Stomach (tissue), 9 donors: ENCODE data around the gene SPOCK3. TPM values are rescaled to one million over a fixed set of nuclear protein-coding genes. Genes with fewer than 3 reads are reported as not detected.

Source experiments
- DNase-seq, 2 donors: peaks; one replicate each; pipeline versions ENCODE4 v3.0.0 to v3.0.0-alpha.2; 2013 to 2019
- H3K27ac ChIP-seq, 5 donors: fragments of 200-600 bp in 4 of 5; sonication (generic) in 4 of 5; one replicate each; pipeline ENCODE4 v1.5.1; 2013 to 2019; ENCODE audit warnings: mild to moderate bottlenecking in 1 of 5, moderate library complexity in 1 of 5
- H3K27me3 ChIP-seq, 3 donors: fragments of 200-600 bp; sonication (generic); one replicate each; pipeline ENCODE4 v1.5.1; 2017 to 2019; ENCODE audit warnings: mixed run types in 1 of 3
- H3K36me3 ChIP-seq, 4 donors: fragments of 200-600 bp; sonication (generic); 1 replicate in 3 of 4; 2 replicates in 1 of 4; pipeline ENCODE4 v1.5.1; 2016 to 2019
- H3K4me1 ChIP-seq, 4 donors: fragments of 200-600 bp; sonication (generic); one replicate each; pipeline ENCODE4 v1.5.1; 2016 to 2019
- H3K4me3 ChIP-seq, 4 donors: fragments of 200-600 bp; sonication (generic) in 3 of 4; one replicate each; pipeline ENCODE4 v1.5.1; 2016 to 2019; ENCODE audit warnings: mild to moderate bottlenecking in 1 of 4
- H3K9me3 ChIP-seq, 4 donors: fragments of 200-600 bp; sonication (generic); one replicate each; pipeline ENCODE4 v1.5.1; 2016 to 2019
- CTCF ChIP-seq, 7 experiments: fragments of 450-650 bp in 4 of 7; fragments of 200-600 bp in 3 of 7; sonication (generic) in 3 of 7; IDR thresholded peaks; one replicate each; pipeline ENCODE4 v1.5.1; 2016 to 2019; ENCODE audit warnings: antibody characterized with exemption in 7 of 7, control low read depth in 2 of 7, mild to moderate bottlenecking in 1 of 7
- EP300 ChIP-seq: sonication (generic); formaldehyde crosslinking; IDR thresholded peaks from one replicate; pipeline ENCODE4 v1.6.1; 2017; ENCODE audit warnings: antibody characterized with exemption
- POLR2A ChIP-seq, 4 donors: fragments of 450-650 bp; IDR thresholded peaks; one replicate each; pipeline ENCODE4 v1.6.1; 2016; ENCODE audit warnings: antibody characterized with exemption in 4 of 4, control low read depth in 2 of 4, mild to moderate bottlenecking in 1 of 4, moderate library complexity in 1 of 4
- POLR2AphosphoS5 ChIP-seq, 3 donors: sonication (generic); formaldehyde crosslinking; IDR thresholded peaks; one replicate each; pipeline ENCODE4 v1.6.1; 2016; ENCODE audit warnings: antibody characterized with exemption in 3 of 3
- WGBS, 5 donors: extraction: QIAGEN DNeasy Blood & Tissue Kit in 3 of 5; methylation state at CpG; one replicate each; pipeline versions ENCODE4 v1.1.5 to v1.1.7; 2013 to 2018; 5-methylcytosine and 5-hydroxymethylcytosine counted together
- intact Hi-C: fragments of 100-400 bp; cut with DNase I; formaldehyde crosslinking; loops from one replicate; pipeline ENCODE4 v1.15.1; 2023; ENCODE audit warnings: low total_unique reads
- polyA plus RNA-seq, 3 donors: library from polyadenylated mRNA; stranded (reverse); fragments of 200-250 nt; gene quantifications; one replicate each; pipeline ENCODE4 v1.2.3, GENCODE V29; 2013
- total RNA-seq, 5 donors: library from RNA; depleted of rRNA; stranded (reverse); fragments of >200 nt; gene quantifications; one replicate each; pipeline versions ENCODE4 v1.1.0 to v1.2.3, GENCODE V29; 2014 to 2016
- donor health status: healthy with polysubstance abuse.
- donor health status: Bipolar disorder and iron deficiency.
- donor health status: healthy.

The SPOCK3 gene
- total and polyA plus RNA-seq, 8 donors, result 0.33 to 6.1 (median 1.8) TPM; not detected in 5

GRCh38 chr4:167221084-167221483 is 13.2 kb downstream of the SPOCK3 start:
- no peak overlapping the region for H3K27ac ChIP-seq
- no peaks in the 10 kb centered on the region for H3K27me3 ChIP-seq
- intact Hi-C loops, result no loop called here
- H3K4me1 ChIP-seq, result peaks cover 0 to 6% (median 0%) of the 10 kb centered on the region in 4 donors
- no peak for TF ChIP-seq EP300
- no peak for TF ChIP-seq POLR2A (IDR thresholded peaks at IDR 0.05)
- TF ChIP-seq POLR2AphosphoS5 (IDR thresholded peaks at IDR 0.05), result no peak
- TF ChIP-seq CTCF (IDR thresholded peaks at IDR 0.05), result no peak
- H3K36me3 ChIP-seq, result no peaks in the 10 kb centered on the region
- no peak overlapping the region for H3K4me3 ChIP-seq
- no peaks in the 10 kb centered on the region for H3K9me3 ChIP-seq
- no peak for DNase-seq
- WGBS, 5 donors, result 86 to 96% (median 93%) methylated on average over 4 of the region's 4 CpGs

- Histone ChIP-seq H3K36me3 (no peaks in the 10 kb centered on the region), H3K27ac (no peak overlapping the region), H3K4me3 (no peak overlapping the region), H3K27me3 (no peaks in the 10 kb centered on the region), H3K4me1 (peaks cover 0 to 6% (median 0%) of the 10 kb centered on the region in 4 donors), H3K9me3 (no peaks in the 10 kb centered on the region)
- intact Hi-C loops, result no loop called here
- TF ChIP-seq POLR2A (IDR thresholded peaks at IDR 0.05) (no peak), POLR2AphosphoS5 (IDR thresholded peaks at IDR 0.05) (no peak), EP300 (no peak), CTCF (IDR thresholded peaks at IDR 0.05) (no peak)
- WGBS, 5 donors, result 31 to 45% (median 40%) methylated on average over 3 of the region's 3 CpGs
- peak in 1 of 2 donors; percentile 32 for DNase-seq
Observed at GRCh38 chr4:167218022-167218608, 16.2 kb downstream of the SPOCK3 start.

- no peak for DNase-seq
Observed at GRCh38 chr4:167216783-167217182, 17.5 kb downstream of the SPOCK3 start.

GRCh38 chr4:167210166-167210565 is 24.1 kb downstream of the SPOCK3 start:
- H3K9me3 ChIP-seq, result no peaks in the 10 kb centered on the region
- WGBS, 5 donors, result 71 to 83% (median 73%) methylated on average over 2 of the region's 2 CpGs
- TF ChIP-seq CTCF (IDR thresholded peaks at IDR 0.05) (no peak), POLR2A (IDR thresholded peaks at IDR 0.05) (no peak), POLR2AphosphoS5 (IDR thresholded peaks at IDR 0.05) (no peak), EP300 (no peak)
- no peak for DNase-seq
- H3K4me1 ChIP-seq, result no peaks in the 10 kb centered on the region
- no peak overlapping the region for H3K27ac ChIP-seq
- intact Hi-C loops, result no loop called here
- no peaks in the 10 kb centered on the region for H3K27me3 ChIP-seq
- H3K4me3 ChIP-seq, result no peak overlapping the region
- no peaks in the 10 kb centered on the region for H3K36me3 ChIP-seq

More at GRCh38 chr4:167216783-167217182, 17.5 kb downstream of the SPOCK3 start:
- no peak overlapping the region for H3K4me3 ChIP-seq
- WGBS, 5 donors, result 54 to 73% (median 66%) methylated on average over 2 of the region's 2 CpGs
- no peak overlapping the region for H3K27ac ChIP-seq
- no peaks in the 10 kb centered on the region for H3K9me3 ChIP-seq
- intact Hi-C loops, result no loop called here
- TF ChIP-seq POLR2A (IDR thresholded peaks at IDR 0.05), result no peak
- TF ChIP-seq EP300, result no peak
- no peak for TF ChIP-seq CTCF (IDR thresholded peaks at IDR 0.05)
- no peak for TF ChIP-seq POLR2AphosphoS5 (IDR thresholded peaks at IDR 0.05)
- no peaks in the 10 kb centered on the region for H3K27me3 ChIP-seq
- H3K4me1 ChIP-seq, result peaks cover 0 to 6% (median 0%) of the 10 kb centered on the region in 4 donors
- no peaks in the 10 kb centered on the region for H3K36me3 ChIP-seq
